HCT116 (cell line): Measurements from ENCODE around the gene RNF7. TPM values are rescaled to one million over a fixed set of nuclear protein-coding genes. Genes with fewer than 3 reads are reported as not detected.
"Not testable (repeated sequence)": the region's sequence is repeated elsewhere in the genome, so short reads cannot be mapped to it uniquely, and the experiment has no call there.

Source experiments
- ATAC-seq: fragments of 200-7000 bp; cut with Tn5 transposase; 2 replicates; pipeline ENCODE4 v1.9.1; 2020; ENCODE audit warnings: mild to moderate bottlenecking, moderate library complexity
- BruUV-seq: library from RNA; stranded (reverse); fragments of 400-500 nt; replicated peaks from 2 replicates; lab custom pipeline; 2021; lab: Mats Ljungman, UMichigan
- CTCF ChIA-PET: fragments of 300-600 bp; sonication (Branson Sonifier 250); formaldehyde crosslinking; loops from one replicate; lab custom pipeline; 2021; ENCODE audit warnings: antibody characterized with exemption; lab: Charles Lee
- POLR2A ChIA-PET: fragments of 300-600, 350-600 bp; sonication (Branson Sonifier 250); formaldehyde crosslinking; loops from one replicate; lab custom pipeline; 2021; ENCODE audit warnings: antibody characterized with exemption; lab: Charles Lee
- RAD21 ChIA-PET, 2 experiments: fragments of 300-600 bp; sonication (Branson Sonifier 250); formaldehyde crosslinking; loops; one replicate each; lab custom pipeline; 2023; ENCODE audit warnings: low total read pairs in 2 of 2; ENCODE audit not compliant: uncharacterized antibody in 2 of 2, unreplicated experiment in 2 of 2, low non-redundant PET in 1 of 2; lab: Charles Lee
- DNase-seq: peaks from one replicate; pipeline ENCODE4 v3.0.0-alpha.2; 2010; ENCODE audit warnings: low read depth, low spot score
- H2AFZ ChIP-seq: fragments of 200-600 bp; shearing (Covaris generic), sonication (generic); 2 replicates; pipeline ENCODE4 v1.6.1; 2017; ENCODE audit warnings: low read depth, mixed run types, mixed read lengths, antibody characterized with exemption, low read length; ENCODE audit not compliant: poor library complexity, severe bottlenecking
- H3K27ac ChIP-seq: 2 replicates; pipeline ENCODE4 v1.5.1; 2012; ENCODE audit warnings: low read depth, low read length
- H3K27me3 ChIP-seq: fragments of 200-600 bp; sonication (generic); 2 replicates; pipeline ENCODE4 v1.6.1; 2016; ENCODE audit warnings: mixed run types, low read length, mixed read lengths; ENCODE audit not compliant: insufficient read depth
- H3K36me3 ChIP-seq, 2 experiments: fragments of 200-500 bp in 1 of 2; fragments of 200-600 bp in 1 of 2; sonication (Bioruptor generic) in 1 of 2; sonication (generic) in 1 of 2; 2 replicates each; pipeline versions ENCODE4 v1.5.1 to v1.6.1; 2014 to 2016; ENCODE audit warnings: low read length in 2 of 2, inconsistent platforms in 1 of 2, mixed read lengths in 1 of 2, mixed run types in 1 of 2; ENCODE audit not compliant: insufficient read depth in 2 of 2, control insufficient read depth in 1 of 2
- H3K4me1 ChIP-seq, 2 experiments: fragments of 200-600 bp in 1 of 2; sonication (generic) in 1 of 2; 2 replicates each; pipeline versions ENCODE4 v1.5.1 to v1.6.1; 2012 to 2017; ENCODE audit warnings: low read length in 2 of 2, inconsistent platforms in 1 of 2, mild to moderate bottlenecking in 1 of 2, mixed read lengths in 1 of 2, mixed run types in 1 of 2, moderate library complexity in 1 of 2; ENCODE audit not compliant: insufficient read depth in 2 of 2, control insufficient read depth in 1 of 2
- H3K4me2 ChIP-seq: fragments of 200-600 bp; sonication (generic); 2 replicates; pipeline ENCODE4 v1.6.1; 2017; ENCODE audit warnings: mixed run types, low read length, mixed read lengths
- H3K4me3 ChIP-seq, 2 experiments: fragments of 200-600 bp in 1 of 2; sonication (generic) in 1 of 2; replicated peaks in 1 of 2; 2 replicates each; pipeline ENCODE4 v1.5.1; 2011 to 2016; ENCODE audit warnings: low read length in 2 of 2, control low read depth in 1 of 2, low read depth in 1 of 2, mild to moderate bottlenecking in 1 of 2, mixed read lengths in 1 of 2, mixed run types in 1 of 2
- H3K79me2 ChIP-seq: fragments of 200-600 bp; sonication (generic); 2 replicates; pipeline ENCODE4 v1.6.1; 2017; ENCODE audit warnings: mild to moderate bottlenecking, mixed run types, low read length, moderate library complexity, mixed read lengths; ENCODE audit not compliant: insufficient read depth
- H3K9ac ChIP-seq: fragments of 200-600 bp; sonication (generic); 2 replicates; pipeline ENCODE4 v1.6.1; 2016; ENCODE audit warnings: low read length, mixed read lengths
- H3K9me2 ChIP-seq: fragments of 200-600 bp; sonication (generic), shearing (Covaris generic); 2 replicates; pipeline ENCODE4 v1.6.1; 2017; ENCODE audit warnings: mixed run types, mild to moderate bottlenecking, moderate library complexity; ENCODE audit not compliant: insufficient read depth
- H3K9me3 ChIP-seq, 2 experiments: fragments of 200-500 bp in 1 of 2; fragments of 200-600 bp in 1 of 2; sonication (Bioruptor generic) in 1 of 2; sonication (generic) in 1 of 2; 2 replicates each; pipeline ENCODE4 v1.6.1; 2014 to 2017; ENCODE audit warnings: low read length in 2 of 2, mixed read lengths in 2 of 2, inconsistent platforms in 1 of 2, low read depth in 1 of 2, mild to moderate bottlenecking in 1 of 2, mixed run types in 1 of 2, moderate library complexity in 1 of 2; ENCODE audit not compliant: control insufficient read depth in 1 of 2, insufficient read depth in 1 of 2
- H4K20me1 ChIP-seq: fragments of 200-600 bp; sonication (generic), shearing (Covaris generic); 2 replicates; pipeline ENCODE4 v1.6.1; 2017; ENCODE audit warnings: mixed run types, mild to moderate bottlenecking, moderate library complexity; ENCODE audit not compliant: insufficient read depth
- EGR1 ChIP-seq: IDR thresholded peaks from 2 replicates; pipeline ENCODE4 v1.6.1; 2012; ENCODE audit warnings: low read depth
- EZH2phosphoT487 ChIP-seq: fragments of 200-600 bp; IDR thresholded peaks from 2 replicates; pipeline ENCODE4 v1.6.1; 2018; ENCODE audit warnings: antibody characterized with exemption, borderline replicate concordance
- JUND ChIP-seq: IDR thresholded peaks from 2 replicates; pipeline ENCODE4 v1.6.1; 2012
- REST ChIP-seq: IDR thresholded peaks from 2 replicates; pipeline ENCODE4 v1.6.1; 2012; ENCODE audit warnings: low read depth
- SIN3A ChIP-seq: IDR thresholded peaks from 2 replicates; pipeline ENCODE4 v1.6.1; 2012; ENCODE audit warnings: low read depth
- TCF7L2 ChIP-seq: IDR thresholded peaks from 2 replicates; pipeline ENCODE4 v1.7.0; 2011; ENCODE audit warnings: borderline replicate concordance, inconsistent platforms; ENCODE audit not compliant: insufficient read depth, insufficient read length; ENCODE audit errors: extremely low read depth
- ZBTB33 ChIP-seq: IDR thresholded peaks from 2 replicates; pipeline ENCODE4 v1.6.1; 2011; ENCODE audit warnings: mild to moderate bottlenecking, low read length, moderate library complexity; ENCODE audit not compliant: insufficient replicate concordance; ENCODE audit errors: extremely low read depth
- intact Hi-C: fragments of 100-400 bp; cut with micrococcal nuclease; formaldehyde crosslinking; loops from 2 replicates; pipeline ENCODE4 v1.10.0; 2022
- total RNA-seq: library from RNA; stranded (reverse); gene quantifications from one replicate; pipeline ENCODE4 v1.2.1, GENCODE V29; 2021; ENCODE audit not compliant: unreplicated experiment

The RNF7 gene
- total RNA-seq, 1 experiment from 2014 or later, result 82.3 TPM

- no peaks in the 10 kb centered on the region for H3K9me3 ChIP-seq
- TF ChIP-seq SIN3A (no peak), EZH2phosphoT487 (no peak), JUND (no peak), EGR1 (no peak), ZBTB33 (no peak), REST (no peak), TCF7L2 (no peak)
- RAD21 ChIA-PET, result no interaction called here
- no peaks in the 10 kb centered on the region for H3K4me1 ChIP-seq
- H3K27me3 ChIP-seq, result no peaks in the 10 kb centered on the region
- no peak overlapping the region for H2AFZ ChIP-seq
- intact Hi-C loops, result no loop called here
- DNase-seq (no peak), ATAC-seq (no peak)
- H3K9me2 ChIP-seq, result no peaks in the 10 kb centered on the region
- no peaks in the 10 kb centered on the region for H3K79me2 ChIP-seq
- CTCF ChIA-PET, result no interaction called here
- POLR2A ChIA-PET, result no interaction called here
- H3K4me3 ChIP-seq, result no peak overlapping the region
- no peak overlapping the region for H3K4me2 ChIP-seq
- H4K20me1 ChIP-seq, result no peaks in the 10 kb centered on the region
- no peak overlapping the region for H3K9ac ChIP-seq
- no peak overlapping the region for H3K27ac ChIP-seq
- no peaks in the 10 kb centered on the region for H3K36me3 ChIP-seq
- BruUV-seq, result no TSS peak
These were observed 15.9 kb downstream of the RNF7 start for GRCh38 chr3:141754032-141754431.

- H4K20me1 ChIP-seq, RAD21 ChIA-PET, H3K27me3 ChIP-seq, H3K36me3 ChIP-seq, DNase-seq, H2AFZ ChIP-seq, H3K79me2 ChIP-seq, H3K4me3 ChIP-seq, intact Hi-C loops, H3K9me3 ChIP-seq, CTCF ChIA-PET, H3K27ac ChIP-seq, H3K4me2 ChIP-seq, H3K4me1 ChIP-seq, H3K9ac ChIP-seq, ATAC-seq, BruUV-seq, POLR2A ChIA-PET, H3K9me2 ChIP-seq: not testable (repeated sequence)
These were observed 24.5 kb downstream of the RNF7 start for GRCh38 chr3:141762552-141762951.
